Measurements from ENCODE around the gene CIDEC.
"Not testable (repeated sequence)": the region's sequence is repeated elsewhere in the genome, so short reads cannot be mapped to it uniquely, and the experiment has no call there.

The CIDEC gene

DNA sequence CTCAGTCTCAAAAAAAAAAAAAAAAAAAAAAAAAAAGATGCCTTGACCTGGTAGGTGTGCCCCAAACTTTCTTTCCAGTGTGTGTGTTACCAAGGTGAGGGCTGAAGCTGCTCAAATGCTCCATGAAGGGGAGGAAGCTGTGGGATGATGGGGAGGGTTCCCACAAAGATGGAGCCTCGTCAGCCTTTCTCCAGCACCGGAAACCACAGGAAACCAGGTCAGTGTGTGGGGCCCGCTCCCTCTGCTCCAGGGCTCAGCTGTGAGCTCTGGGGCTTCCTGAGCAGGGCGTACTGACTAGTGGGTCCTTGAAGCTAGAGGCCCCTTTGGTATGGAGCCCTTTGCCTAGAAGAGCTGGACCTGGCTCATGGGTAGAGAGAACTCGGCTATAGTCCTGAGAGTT is 21.9 kb upstream of the CIDEC start:
- peak; percentile 35 for DNase-seq

DNA sequence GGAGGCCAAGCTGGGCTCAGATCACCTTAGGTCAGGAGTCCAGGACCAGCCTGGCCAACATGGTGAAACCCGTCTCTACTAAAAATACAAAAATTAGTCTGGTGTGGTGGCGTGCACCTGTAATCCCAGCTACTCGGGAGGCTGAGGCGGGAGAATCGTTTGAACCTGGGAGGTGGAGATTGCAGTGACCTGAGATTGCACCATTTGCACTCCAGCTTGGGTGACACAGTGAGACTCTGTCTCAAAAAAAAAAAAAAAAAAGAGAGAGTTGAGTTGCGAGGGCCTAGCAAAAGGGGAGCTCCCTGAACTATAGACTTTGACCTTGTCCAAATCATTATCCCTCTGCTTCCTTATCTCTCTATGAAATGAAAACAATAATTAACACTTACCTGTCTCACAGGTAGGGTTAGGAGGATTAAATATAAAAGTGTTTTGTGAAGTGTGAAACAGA is 20.9 kb upstream of the CIDEC start:
- DNase-seq = not testable (repeated sequence)

DNA sequence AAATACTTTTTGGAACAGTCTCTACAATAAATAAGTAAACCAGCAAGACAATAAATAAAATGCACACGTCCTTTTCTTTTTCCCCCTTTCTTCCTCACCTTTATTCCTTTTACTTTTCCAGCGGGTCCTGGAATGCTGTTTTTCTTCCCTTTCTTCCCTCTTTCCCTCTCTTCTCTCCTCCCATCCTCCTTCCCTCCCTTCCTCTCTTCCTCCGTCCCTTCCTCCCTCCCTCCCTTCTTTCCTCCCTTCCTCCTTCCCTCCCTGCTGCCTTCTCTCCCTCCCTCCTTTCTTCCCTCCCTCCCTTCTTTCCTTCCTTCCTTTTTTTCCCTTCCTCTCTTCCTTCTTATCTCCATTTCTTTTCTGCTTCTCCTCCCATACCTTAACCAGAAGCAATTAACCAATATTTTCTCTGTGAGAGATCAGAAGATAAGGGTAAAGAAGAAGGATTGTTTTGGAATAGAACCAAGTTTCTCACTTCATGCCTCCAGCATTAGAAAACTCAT is 19.3 kb upstream of the CIDEC start:
- no peak for DNase-seq

DNA sequence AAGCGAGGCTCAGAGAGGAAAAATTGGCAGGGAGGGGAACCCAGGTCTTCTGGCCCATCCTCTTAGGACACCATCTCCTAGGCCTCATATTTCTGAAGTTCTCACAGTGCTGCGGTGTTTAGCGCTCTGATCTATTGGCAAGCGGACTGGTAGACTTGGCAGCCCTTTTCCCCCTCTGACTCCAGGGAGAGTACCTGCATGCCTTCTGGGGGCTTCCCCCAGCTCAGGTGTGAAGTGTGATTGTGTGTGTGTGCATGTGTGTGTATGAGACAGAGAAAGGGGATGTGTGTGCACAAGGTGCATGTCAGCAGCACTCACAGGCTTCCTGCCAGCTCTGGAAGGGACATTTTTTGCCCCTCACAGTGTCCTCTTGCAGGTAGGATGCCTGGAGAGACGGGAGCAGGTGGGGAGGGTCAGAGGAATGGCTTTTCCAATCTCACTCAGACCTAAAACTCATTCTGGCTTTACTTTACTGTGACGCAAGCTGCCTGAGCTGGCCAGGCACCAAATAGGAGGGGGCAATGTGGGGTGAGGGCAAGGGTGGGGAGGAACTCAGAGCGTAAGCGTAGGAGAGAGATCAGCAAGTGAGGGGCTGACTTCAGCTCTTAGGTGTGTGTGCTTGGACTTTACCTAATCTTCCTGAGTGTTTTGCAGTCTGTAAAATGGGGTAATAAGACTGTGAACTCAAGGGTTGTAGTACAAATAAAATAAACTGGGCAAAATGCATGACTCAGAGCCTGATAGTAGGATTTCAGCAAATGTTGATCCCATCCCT is 18.6 kb upstream of the CIDEC start:
- no peak for DNase-seq

- no peak for DNase-seq
Measured at GRCh38 chr3:9897408-9898372, 17.6 kb upstream of the CIDEC start.

DNA sequence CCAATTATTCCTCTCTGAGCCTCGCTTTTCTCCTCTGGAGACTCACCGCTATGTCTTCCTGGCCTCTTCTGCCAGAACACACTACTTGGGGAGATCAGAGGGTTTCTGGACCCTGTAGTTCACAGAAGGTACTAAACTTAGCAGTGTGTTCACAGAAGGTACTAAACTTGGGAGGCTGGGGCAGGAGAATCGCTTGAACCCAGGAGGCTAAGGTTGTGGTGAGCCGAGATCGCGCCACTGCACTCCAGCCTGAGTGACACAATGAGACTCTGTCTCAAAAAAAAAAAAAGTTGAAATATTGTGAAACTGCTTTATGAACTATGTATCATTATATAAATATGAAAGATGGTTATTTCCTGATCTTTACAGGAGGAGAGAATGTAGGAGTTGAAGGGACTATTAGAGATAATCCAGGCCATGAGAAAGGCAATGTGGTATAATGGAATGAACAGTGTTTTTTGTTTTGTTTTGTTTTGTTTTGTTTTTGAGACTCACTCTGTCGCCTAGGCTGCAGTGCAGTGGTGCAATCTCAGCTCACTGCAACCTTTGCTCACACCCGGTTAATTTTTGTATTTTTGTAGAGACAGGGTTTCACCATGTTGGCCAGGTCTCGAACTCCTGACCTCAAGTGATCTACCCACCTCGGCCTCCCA is 16.8 kb upstream of the CIDEC start:
- DNase-seq = not testable (repeated sequence)

GRCh38 chr3:9895715-9896114 is 15.7 kb upstream of the CIDEC start:
- DNase-seq = not testable (repeated sequence)

- DNase-seq = no peak
Measured at GRCh38 chr3:9893739-9894138, 13.7 kb upstream of the CIDEC start.

DNA sequence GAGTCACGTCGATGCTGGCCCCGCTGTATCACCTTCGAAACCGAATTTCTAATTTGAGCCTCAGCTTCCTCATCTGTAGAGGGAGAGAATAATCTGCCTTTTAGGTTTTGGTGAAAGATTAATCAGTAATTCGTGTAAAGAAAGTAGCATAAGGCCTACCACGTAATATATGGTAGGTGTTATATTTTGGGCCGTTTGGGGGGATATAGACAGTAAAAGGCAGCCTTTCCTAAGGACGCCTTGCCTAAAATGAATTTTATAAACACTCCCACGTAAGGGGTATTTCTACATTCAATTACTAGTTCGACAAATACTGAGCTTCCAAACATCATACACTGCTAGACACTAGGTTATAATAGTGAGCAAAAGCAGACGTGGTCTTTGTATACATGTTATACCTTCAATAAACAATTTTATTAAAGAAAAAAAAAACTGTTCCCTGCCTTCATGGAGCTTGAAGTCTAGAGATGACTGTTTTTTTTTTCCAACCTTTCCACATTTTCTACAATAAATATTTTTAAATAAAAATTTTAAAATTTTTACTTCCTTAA is 11.1 kb upstream of the CIDEC start:
- DNase-seq = no peak

- peak; percentile 91 for DNase-seq
Measured at GRCh38 chr3:9890249-9891071, 10.4 kb upstream of the CIDEC start, which contains the start of gene JAGN1. TSS of gene JAGN1 (plus strand) at chr3:9890610. CDS start at chr3:9890723, 113 bp downstream.

GRCh38 chr3:9889405-9889804 is 9.4 kb upstream of the CIDEC start:
- no peak for DNase-seq

DNA sequence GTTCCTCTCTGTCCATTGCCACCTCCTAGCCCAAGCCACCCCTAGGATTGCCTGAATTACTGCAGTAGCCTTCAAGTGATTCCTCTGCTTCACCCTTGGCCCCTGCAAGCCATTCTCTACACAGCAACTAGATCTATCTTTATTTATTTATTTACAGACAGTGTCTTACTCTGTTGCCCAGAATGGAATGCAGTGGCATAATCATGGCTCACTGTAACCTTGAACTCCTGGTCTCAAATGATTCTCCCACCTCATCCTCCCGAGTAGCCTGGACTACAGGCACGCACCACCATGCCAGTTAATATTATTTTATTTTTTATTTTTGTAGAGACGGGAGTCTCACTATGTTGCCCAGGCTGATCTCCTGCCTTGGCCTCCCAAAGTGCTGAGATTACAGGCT is 8.5 kb upstream of the CIDEC start:
- DNase-seq = no peak

- DNase-seq = no peak
Measured at GRCh38 chr3:9887480-9887879, 7.4 kb upstream of the CIDEC start.

- no peak for DNase-seq
Measured at GRCh38 chr3:9886328-9886727, 6.3 kb upstream of the CIDEC start.

DNA sequence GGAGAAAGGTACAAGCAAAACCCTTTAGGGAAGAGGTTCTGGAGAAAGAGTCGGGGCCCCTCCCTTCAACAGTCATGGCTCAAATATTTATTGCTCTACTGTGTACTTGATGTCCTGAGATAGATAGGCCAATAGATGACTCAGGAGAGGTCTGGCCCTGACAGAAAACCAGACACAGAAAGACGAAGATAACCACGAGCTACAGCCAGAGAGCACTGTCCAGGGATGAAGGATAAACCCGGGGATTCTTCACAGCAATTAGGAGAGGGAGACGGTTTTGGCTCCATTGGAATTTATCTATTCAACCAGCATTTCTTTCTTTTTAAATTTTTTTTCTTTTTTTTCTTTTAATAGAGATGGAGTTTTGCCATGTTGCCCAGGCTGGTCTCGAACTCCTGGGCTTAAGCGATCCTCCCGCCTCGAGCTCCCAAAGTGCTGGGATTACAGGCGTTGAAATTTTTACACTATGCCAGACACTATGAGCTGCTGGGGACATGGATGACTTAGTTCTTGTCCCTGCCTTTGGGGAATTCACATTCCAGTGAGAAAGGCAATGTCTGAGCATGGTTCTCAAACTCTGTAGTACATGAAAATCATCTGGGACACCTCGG is 4.6 kb upstream of the CIDEC start:
- no peak for DNase-seq

GRCh38 chr3:9883706-9884554 is 3.9 kb upstream of the CIDEC start:
- no peak for DNase-seq

DNA sequence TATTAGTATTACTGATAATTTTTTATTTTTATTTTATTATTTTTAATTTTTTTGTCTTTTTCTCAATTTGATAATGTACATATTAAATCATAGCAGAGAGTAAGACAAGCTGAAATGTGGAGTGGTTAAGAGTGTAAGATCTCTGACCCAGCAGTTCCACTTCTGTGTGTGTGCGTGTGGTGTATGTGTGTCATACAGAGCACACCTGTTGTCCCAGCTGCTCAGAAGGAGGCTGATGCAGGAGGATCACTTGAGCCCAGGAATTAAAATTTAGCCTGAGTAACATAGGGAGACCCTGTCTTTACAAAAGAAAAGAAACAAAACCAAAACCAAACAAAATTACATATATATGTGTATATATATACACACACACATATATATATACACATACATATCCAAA is 1.4 kb upstream of the CIDEC start:
- no peak for DNase-seq

- DNase-seq = no peak
Measured at GRCh38 chr3:9878700-9879099, 1.4 kb downstream of the CIDEC start.

DNA sequence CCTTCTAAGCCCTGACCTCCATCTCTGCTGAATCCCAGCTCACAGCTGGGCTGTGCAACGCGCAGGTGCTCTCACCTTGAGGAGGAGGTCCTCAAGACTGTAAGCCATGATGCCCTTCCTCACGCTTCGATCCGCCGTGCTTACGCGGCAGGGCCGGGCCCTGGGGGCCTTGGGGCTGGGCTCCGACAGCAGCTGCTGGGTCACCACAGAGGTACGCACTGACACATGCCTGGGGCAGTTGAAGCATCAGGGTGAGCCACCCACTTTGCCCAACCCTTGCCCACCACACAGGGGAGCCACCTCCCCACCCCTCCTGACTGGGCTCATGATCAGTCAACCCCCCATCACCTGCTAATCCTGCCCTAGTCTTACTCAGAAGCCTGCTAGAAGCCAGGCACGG is 3.1 kb downstream of the CIDEC start:
- no peak for DNase-seq

DNA sequence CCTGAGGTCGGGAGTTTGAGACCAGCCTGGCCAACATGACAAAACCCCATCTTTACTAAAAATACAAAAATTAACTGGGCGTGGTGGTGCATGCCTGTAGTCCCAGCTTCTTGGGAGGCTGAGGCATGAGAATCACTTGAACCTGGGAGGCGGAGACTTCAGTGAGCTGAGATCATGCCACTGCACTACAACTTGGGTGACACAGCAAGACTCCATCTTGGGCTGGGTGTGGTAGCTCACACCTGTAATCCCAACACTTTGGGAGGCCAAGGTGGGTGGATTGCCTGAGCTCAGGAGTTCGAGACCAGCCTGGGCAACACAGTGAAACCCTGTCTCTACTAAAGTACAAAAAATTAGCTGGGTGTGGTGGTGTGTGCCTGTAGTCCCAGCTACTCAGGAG is 3.8 kb downstream of the CIDEC start:
- DNase-seq = not testable (repeated sequence)

Data from stimulated activated CD4-positive, alpha-beta T cell treated with anti-CD3 and anti-CD28 coated beads, Interleukin-1b, Interleukin-23, amount 100 ng/mL, for 48 hours (primary cell).